HEK293 (cell line): Measurements from ENCODE around the gene CORO1C.
A peak's percentile ranks its signal among the peaks of the same experiment; 100 is the strongest.

Experiments used
- CTCF ChIA-PET: fragments of 350-600 bp; formaldehyde crosslinking; extraction: SDS; loops from one replicate; lab custom pipeline; 2021; ENCODE audit warnings: antibody characterized with exemption; lab: Yijun Ruan, JAX
- POLR2A ChIA-PET: fragments of 300-600 bp; formaldehyde crosslinking; extraction: SDS; loops from one replicate; lab custom pipeline; 2020; ENCODE audit warnings: antibody characterized with exemption, inconsistent platforms; lab: Yijun Ruan, JAX
- H3K27ac ChIP-seq: fragments of 200-500 bp; sonication (Bioruptor generic); 2 replicates; pipeline ENCODE4 v1.5.1; 2014; ENCODE audit warnings: low read depth, low read length, control low read depth, inconsistent platforms; ENCODE audit errors: extremely low read depth
- H3K36me3 ChIP-seq, 2 experiments: fragments of 200-500 bp in 1 of 2; sonication (Bioruptor generic) in 1 of 2; 1 replicate in 1 of 2; 2 replicates in 1 of 2; pipeline ENCODE4 v1.5.1; 2014 to 2017; ENCODE audit warnings: inconsistent platforms in 2 of 2, low read length in 2 of 2; ENCODE audit not compliant: control insufficient read depth in 2 of 2, insufficient read depth in 1 of 2
- H3K4me1 ChIP-seq: fragments of 200-500 bp; sonication (Bioruptor generic); 2 replicates; pipeline ENCODE4 v1.5.1; 2014; ENCODE audit warnings: mild to moderate bottlenecking, low read length, inconsistent platforms; ENCODE audit not compliant: control insufficient read depth, insufficient read depth
- H3K4me3 ChIP-seq: 2 replicates; pipeline ENCODE4 v1.5.1; 2011; ENCODE audit warnings: low read depth, mild to moderate bottlenecking, control low read depth, low read length, moderate library complexity
- H3K9me3 ChIP-seq: fragments of 200-500 bp; sonication (Bioruptor generic); 2 replicates; pipeline ENCODE4 v1.5.1; 2014; ENCODE audit warnings: low read depth, low read length, inconsistent platforms; ENCODE audit not compliant: control insufficient read depth, insufficient read depth
- HOXC10 ChIP-seq: sonication (generic); formaldehyde crosslinking; IDR thresholded peaks from 2 replicates; pipeline ENCODE4 v1.8.1; 2023; ENCODE audit warnings: mild to moderate bottlenecking, missing genetic modification reagents
- KLF10 ChIP-seq: fragments of 450-650 bp; IDR thresholded peaks from 2 replicates; pipeline ENCODE4 v1.5.1; 2018; ENCODE audit warnings: missing biosample characterization, mild to moderate bottlenecking, missing genetic modification characterization
- SALL2 ChIP-seq: fragments of 450-650 bp; formaldehyde crosslinking; IDR thresholded peaks from 2 replicates; pipeline ENCODE4 v1.5.0; 2017; ENCODE audit warnings: missing biosample characterization, mild to moderate bottlenecking, missing genetic modification characterization, borderline replicate concordance
- SP2 ChIP-seq: fragments of 450-650 bp; formaldehyde crosslinking; IDR thresholded peaks from 2 replicates; pipeline ENCODE4 v1.5.1; 2016; ENCODE audit warnings: missing biosample characterization, missing genetic modification characterization
- ZBTB21 ChIP-seq: fragments of 450-650 bp; formaldehyde crosslinking; IDR thresholded peaks from 2 replicates; pipeline ENCODE4 v1.5.1; 2017; ENCODE audit warnings: missing biosample characterization, missing genetic modification characterization
- ZBTB26 ChIP-seq: fragments of 450-650 bp; formaldehyde crosslinking; optimal IDR thresholded peaks from 2 replicates; pipeline ENCODE3; 2016; ENCODE audit warnings: missing biosample characterization, mild to moderate bottlenecking, missing genetic modification characterization
- ZBTB7A ChIP-seq: fragments of 450-650 bp; formaldehyde crosslinking; IDR thresholded peaks from 2 replicates; pipeline ENCODE4 v1.5.1; 2016; ENCODE audit warnings: low read depth, missing biosample characterization, missing genetic modification characterization
- ZNF121 ChIP-seq: fragments of 450-650 bp; formaldehyde crosslinking; IDR thresholded peaks from 2 replicates; pipeline ENCODE4 v1.5.1; 2016; ENCODE audit warnings: missing biosample characterization, missing genetic modification characterization
- ZNF132 ChIP-seq: fragments of 450-650 bp; formaldehyde crosslinking; IDR thresholded peaks from 2 replicates; pipeline ENCODE4 v1.5.1; 2017; ENCODE audit warnings: missing biosample characterization, missing genetic modification characterization, borderline replicate concordance
- ZNF169 ChIP-seq: fragments of 450-650 bp; formaldehyde crosslinking; IDR thresholded peaks from 2 replicates; pipeline ENCODE4 v1.5.1; 2016; ENCODE audit warnings: missing biosample characterization, missing genetic modification characterization
- ZNF274 ChIP-seq, 2 experiments: fragments of 200-500 bp in 1 of 2; fragments of 450-650 bp in 1 of 2; sonication (Bioruptor generic) in 1 of 2; formaldehyde crosslinking in 1 of 2; IDR thresholded peaks; 2 replicates each; pipeline versions ENCODE4 v1.5.1 to v1.6.1; 2014 to 2016; ENCODE audit warnings: borderline replicate concordance in 1 of 2, inconsistent platforms in 1 of 2, low read length in 1 of 2, missing biosample characterization in 1 of 2, missing genetic modification characterization in 1 of 2
- ZNF362 ChIP-seq: fragments of 450-650 bp; formaldehyde crosslinking; IDR thresholded peaks from 2 replicates; pipeline ENCODE4 v1.5.1; 2016; ENCODE audit warnings: missing biosample characterization, missing genetic modification characterization
- ZNF510 ChIP-seq: fragments of 450-650 bp; formaldehyde crosslinking; IDR thresholded peaks from 2 replicates; pipeline ENCODE4 v1.5.1; 2018; ENCODE audit warnings: mild to moderate bottlenecking, missing genetic modification characterization, missing biosample characterization; ENCODE audit not compliant: insufficient replicate concordance
- ZNF561 ChIP-seq: fragments of 450-650 bp; IDR thresholded peaks from 2 replicates; pipeline ENCODE4 v1.5.1; 2018; ENCODE audit warnings: missing biosample characterization, missing genetic modification characterization, borderline replicate concordance
- ZNF660 ChIP-seq: fragments of 450-650 bp; IDR thresholded peaks from 2 replicates; pipeline ENCODE4 v1.5.1; 2018; ENCODE audit warnings: missing biosample characterization, mild to moderate bottlenecking, missing genetic modification characterization
- ZNF692 ChIP-seq: fragments of 450-650 bp; formaldehyde crosslinking; IDR thresholded peaks from 2 replicates; pipeline ENCODE4 v1.5.1; 2016; ENCODE audit warnings: missing biosample characterization, missing genetic modification characterization

The CORO1C gene

GRCh38 chr12:108712925-108713203 is 18.5 kb downstream of the CORO1C start:
- no peaks in the 10 kb centered on the region; a peak in 1 of 3 replicates for H3K36me3 ChIP-seq
- TF ChIP-seq ZNF510 (tag by site-specific recombination) (no peak), ZNF362 (tag by site-specific recombination) (peak; percentile 56; the same call in 1 of the 2 replicates)
- H3K4me1 ChIP-seq, result peaks cover 10% of the 10 kb centered on the region
- H3K9me3 ChIP-seq, result no peaks in the 10 kb centered on the region
- ChIA-PET POLR2A (no interaction called here), CTCF (interaction anchor here (1.2 kb wide), 1 partner anchor 10 kb away, joined by 5 read pairs; no protein-coding TSS in a partner anchor)
- no peak overlapping the region for H3K27ac ChIP-seq
- no peak overlapping the region for H3K4me3 ChIP-seq

GRCh38 chr12:108712165-108712924 is 19.0 kb downstream of the CORO1C start:
- CTCF ChIA-PET, result no interaction called here
- no peak overlapping the region for H3K4me3 ChIP-seq
- peaks cover 10% of the 10 kb centered on the region for H3K4me1 ChIP-seq
- TF ChIP-seq ZNF132, result no peak
- no peak for TF ChIP-seq ZNF660 (tag by site-specific recombination)
- no peak for TF ChIP-seq KLF10
- TF ChIP-seq SALL2 (tag by site-specific recombination), result no peak
- no peak for TF ChIP-seq ZNF692 (tag by site-specific recombination)
- TF ChIP-seq ZBTB26, result no peak
- TF ChIP-seq ZBTB21 (tag by site-specific recombination), result no peak
- TF ChIP-seq HOXC10 (CRISPR knock-in tag), result no peak
- no peak for TF ChIP-seq ZNF274 (IDR thresholded peaks at IDR 0.05; ENCODE audit: low read length)
- TF ChIP-seq ZNF274 (tag by site-specific recombination; IDR thresholded peaks at IDR 0.05; ENCODE audit: borderline replicate concordance), result no peak
- TF ChIP-seq ZBTB7A (tag by site-specific recombination), result no peak
- TF ChIP-seq SP2, result no peak
- no peak for TF ChIP-seq ZNF121 (tag by site-specific recombination)
- no peak overlapping the region for H3K27ac ChIP-seq
- H3K36me3 ChIP-seq, result no peaks in the 10 kb centered on the region; a peak in 1 of 3 replicates
- no peaks in the 10 kb centered on the region for H3K9me3 ChIP-seq
- POLR2A ChIA-PET, result no interaction called here

GRCh38 chr12:108711489-108712164 is 19.7 kb downstream of the CORO1C start:
- POLR2A ChIA-PET, result no interaction called here
- Histone ChIP-seq H3K9me3 (no peaks in the 10 kb centered on the region), H3K27ac (no peak overlapping the region)
- CTCF ChIA-PET, result interaction anchor here (0.8 to 1.1 kb wide), 2 partner anchors 11 to 47 kb away, joined by 3 to 7 read pairs; no protein-coding TSS in a partner anchor
- TF ChIP-seq ZNF169 (tag by site-specific recombination) (peak; percentile 39; the same call in 1 of the 2 replicates), ZNF561 (no peak)
- TF ChIP-seq, all 188 proteins: peak for 1
- H3K4me3 ChIP-seq, result no peak overlapping the region
- peaks cover 10% of the 10 kb centered on the region for H3K4me1 ChIP-seq
- no peaks in the 10 kb centered on the region; a peak in 1 of 3 replicates for H3K36me3 ChIP-seq
